ENCODE results near the gene DIO3.

The DIO3 gene

GRCh38 chr14:101561145-101561896, at the start of gene DIO3:
DIO3 (plus strand) TSS chr14:101561495.
- peak; percentile 2 for DNase-seq

GRCh38 chr14:101511620-101512375, 49.5 kb upstream of the DIO3 start:
- no peak for DNase-seq

GRCh38 chr14:101512376-101512695, 49.0 kb upstream of the DIO3 start:
- no peak for DNase-seq

- no peak for DNase-seq
Observed at GRCh38 chr14:101514136-101514535, 47.2 kb upstream of the DIO3 start.

GRCh38 chr14:101516401-101516800, 44.9 kb upstream of the DIO3 start:
- DNase-seq = no peak

DNA sequence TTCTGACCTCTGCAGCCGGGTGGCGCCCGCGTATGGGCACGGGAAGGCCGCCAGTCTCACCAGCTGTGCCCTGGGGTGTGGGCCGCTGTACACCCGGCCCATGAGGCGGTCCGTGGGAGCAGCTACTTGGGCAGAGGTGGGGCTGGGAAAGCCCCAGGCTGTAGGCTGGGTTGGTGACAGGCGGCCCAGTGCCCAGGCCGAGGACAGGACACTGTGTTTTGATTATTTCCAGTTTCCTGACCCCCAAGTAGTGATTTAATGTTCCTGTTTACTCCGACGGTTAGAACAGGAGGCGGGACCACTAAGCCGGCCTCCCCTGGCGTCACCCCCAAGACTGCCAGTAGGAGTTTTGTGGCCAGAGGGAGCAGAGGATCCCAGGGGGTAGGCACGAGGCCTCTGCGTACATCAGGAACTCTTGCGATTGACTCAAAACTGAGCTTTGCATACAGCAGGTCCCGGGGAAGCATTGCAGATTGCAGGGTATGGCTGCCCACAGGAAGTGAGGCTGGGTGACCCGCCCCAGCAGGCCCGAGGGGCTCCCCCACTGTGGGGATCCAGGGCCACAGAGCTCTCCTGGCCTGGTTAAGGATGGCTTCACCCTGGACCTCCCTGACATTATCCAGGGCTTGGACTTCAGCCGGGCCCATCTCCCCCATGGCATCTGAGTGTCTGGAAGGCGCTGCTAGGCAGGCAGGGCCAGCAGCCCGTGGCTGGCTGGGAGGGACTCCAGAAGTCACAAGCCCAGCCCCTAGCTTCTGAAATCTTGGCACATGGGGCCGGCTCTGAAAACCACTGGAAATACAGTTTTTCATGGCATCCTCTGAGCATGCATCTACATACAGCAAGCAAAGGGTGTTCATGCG, 42.5 kb upstream of the DIO3 start:
- DNase-seq = no peak

DNA sequence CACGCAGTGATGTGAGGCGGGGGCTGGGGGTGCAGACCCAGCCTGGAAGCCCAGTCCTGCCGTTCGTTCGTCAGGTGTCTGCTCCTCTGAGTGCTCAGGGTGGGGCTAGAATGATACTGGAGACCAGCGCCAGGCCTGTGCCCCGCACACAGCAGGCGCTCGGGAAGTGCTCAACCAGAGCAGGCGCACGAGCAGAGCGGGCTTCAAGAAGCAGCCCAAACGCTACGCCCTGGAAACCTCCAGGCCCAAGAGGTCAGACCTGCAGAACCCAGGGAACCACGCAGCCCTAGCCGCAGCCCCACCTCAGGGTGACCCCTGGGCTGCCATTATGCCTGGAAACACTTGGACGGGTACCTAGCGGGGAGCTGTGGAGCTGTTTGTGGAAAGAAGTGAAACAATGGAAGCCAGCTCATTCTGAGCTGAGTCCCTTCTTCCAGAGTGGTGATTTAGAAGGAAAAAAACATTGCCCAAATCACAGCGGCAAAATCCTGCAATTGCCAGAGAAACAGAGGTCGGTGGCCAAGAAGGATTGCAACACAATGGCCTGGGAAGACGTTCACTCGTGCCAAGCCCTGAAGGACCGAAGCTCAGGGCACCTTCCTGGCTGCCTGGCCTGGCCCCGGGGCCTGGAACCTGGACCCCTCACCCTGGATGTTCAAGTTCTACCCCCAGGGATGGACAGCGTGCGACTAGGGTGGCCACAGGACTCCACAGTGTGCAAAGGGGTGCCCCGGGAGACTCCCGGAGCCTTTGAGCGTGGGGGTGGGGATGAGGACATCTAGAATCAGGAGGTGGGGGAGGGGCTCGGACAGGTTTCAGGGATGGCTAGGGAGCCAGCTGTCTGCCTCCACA, 40.4 kb upstream of the DIO3 start:
- DNase-seq = no peak

GRCh38 chr14:101521473-101521915, 39.8 kb upstream of the DIO3 start:
- no peak for DNase-seq

- DNase-seq = no peak
Observed at GRCh38 chr14:101521978-101522377, 39.3 kb upstream of the DIO3 start.

DNA sequence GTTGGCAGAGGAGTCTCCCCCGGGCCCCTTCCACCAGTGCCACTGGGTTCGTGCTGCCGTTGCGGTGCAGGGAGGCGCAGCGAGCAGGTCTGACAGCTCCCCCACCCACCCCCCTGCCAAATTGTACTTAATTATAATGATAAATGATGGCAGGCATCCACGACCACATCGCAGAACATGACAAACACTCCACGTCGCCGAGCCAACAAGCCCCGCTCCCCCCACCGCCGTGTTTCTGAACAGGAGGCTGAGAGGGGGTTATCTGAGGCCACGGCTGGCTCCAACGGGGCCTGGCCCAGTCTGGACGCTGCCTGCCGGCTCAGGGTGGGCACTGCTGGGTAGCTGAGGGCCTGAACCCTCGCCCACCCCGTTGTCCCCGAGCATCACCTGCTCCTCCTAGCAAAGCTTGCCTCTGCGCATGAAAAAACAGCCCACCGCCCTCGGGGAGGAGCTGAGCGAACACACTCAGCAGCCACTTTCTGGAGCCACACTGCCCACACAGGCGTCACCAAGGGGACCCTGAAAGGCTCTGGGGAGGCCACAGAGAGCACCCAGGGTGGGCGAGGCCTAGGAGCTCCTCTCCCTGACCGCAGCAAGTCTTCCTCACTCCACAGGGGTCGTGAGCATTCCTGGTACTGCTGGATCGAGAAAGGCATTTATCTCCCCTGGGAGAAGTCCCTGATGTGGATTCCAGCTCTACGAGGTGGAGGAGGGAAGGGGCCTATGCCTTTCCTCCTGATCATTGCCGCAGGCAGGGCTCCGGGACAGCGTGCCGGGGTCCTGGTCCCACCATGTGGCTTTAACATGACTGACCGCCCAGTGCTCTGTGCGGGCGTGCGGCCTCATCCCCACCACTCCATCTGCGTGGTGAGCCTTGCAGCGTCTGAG, 35.4 kb upstream of the DIO3 start:
- DNase-seq = no peak

GRCh38 chr14:101527987-101528386, 33.3 kb upstream of the DIO3 start:
- no peak for DNase-seq

DNA sequence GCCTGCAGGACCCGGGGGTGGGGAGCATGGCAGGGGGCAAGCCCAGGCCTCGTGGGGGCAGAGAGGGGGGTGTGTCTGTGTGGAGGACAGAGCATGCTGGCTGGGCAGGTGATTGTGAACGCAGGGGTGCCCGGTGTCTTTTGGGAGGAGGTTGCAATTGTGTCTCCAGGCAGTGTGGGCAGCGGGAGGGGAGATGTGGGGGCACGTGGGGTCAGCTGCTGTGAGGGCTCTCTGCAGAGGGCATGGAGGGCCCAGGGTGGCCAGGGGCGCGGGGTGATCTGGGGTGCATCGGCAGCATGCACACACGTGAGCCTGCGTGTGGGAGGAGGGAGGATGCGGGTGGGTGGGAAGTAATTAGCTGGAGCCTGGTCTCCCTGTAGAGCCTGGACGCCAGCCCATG, 32.2 kb upstream of the DIO3 start:
- no peak for DNase-seq

DNA sequence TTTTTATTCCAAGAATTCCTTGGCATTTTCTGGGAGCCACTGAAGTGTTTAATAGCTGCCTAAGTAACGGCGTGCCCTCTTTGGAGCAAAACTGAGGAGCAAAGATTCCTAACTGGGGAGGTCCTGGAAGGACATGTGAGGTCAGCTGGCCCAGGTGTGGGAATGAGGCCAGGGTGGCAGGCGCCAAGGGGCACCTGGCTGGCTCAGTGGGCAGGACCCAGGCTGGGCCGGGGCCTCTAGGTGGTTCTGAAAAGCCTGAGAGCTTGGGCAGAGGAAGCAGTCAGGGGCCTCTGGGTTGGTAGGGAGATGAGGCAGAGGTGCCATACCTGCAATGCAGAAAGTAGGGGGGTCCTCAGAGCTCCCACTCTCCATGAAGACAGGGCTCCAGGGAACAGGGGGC, 27.1 kb upstream of the DIO3 start:
- no peak for DNase-seq

GRCh38 chr14:101535232-101535631, 26.1 kb upstream of the DIO3 start:
- DNase-seq = no peak

GRCh38 chr14:101535701-101536207, 25.5 kb upstream of the DIO3 start:
- DNase-seq = no peak

DNA sequence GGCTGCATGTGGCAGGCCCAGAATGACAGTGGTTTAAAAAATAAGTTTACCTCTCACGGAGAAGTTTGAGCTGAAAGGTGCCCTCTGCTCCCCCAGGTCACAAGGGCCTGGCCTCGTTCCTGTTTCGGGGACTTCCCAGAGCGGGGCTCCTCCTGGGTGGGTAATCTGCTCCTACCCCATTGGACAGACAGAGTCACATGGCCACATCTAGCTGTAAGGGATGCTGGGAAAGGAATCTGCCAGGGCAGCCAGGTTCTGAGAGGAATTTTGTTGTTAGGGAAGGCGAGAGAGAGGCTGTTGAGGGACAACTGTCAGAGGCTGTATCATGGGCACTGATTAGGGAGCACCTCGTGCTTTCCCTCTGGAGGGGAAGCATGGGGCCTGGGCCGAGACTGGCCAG, 24.0 kb upstream of the DIO3 start:
- no peak for DNase-seq

GRCh38 chr14:101538878-101539277, 22.4 kb upstream of the DIO3 start:
- no peak for DNase-seq

DNA sequence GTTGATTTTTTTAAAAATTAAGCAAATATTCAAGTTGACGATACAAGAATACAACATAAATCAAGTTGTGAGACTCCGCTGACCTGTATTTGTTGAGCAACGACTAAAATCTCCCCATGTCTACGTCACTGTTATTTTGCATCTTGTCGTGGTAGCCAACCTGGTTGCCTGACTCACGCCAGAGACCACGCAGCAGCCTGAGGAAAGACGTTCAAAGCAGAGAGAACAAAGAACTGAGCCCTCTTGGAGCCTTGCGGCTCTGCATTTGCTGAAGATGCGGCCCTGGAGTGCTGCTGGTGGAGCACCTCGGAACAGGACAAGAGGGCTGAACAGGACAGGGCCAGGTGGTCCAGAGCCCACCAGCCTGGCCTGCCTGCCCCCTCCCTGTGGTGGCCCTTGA, 21.4 kb upstream of the DIO3 start:
- DNase-seq = no peak

DNA sequence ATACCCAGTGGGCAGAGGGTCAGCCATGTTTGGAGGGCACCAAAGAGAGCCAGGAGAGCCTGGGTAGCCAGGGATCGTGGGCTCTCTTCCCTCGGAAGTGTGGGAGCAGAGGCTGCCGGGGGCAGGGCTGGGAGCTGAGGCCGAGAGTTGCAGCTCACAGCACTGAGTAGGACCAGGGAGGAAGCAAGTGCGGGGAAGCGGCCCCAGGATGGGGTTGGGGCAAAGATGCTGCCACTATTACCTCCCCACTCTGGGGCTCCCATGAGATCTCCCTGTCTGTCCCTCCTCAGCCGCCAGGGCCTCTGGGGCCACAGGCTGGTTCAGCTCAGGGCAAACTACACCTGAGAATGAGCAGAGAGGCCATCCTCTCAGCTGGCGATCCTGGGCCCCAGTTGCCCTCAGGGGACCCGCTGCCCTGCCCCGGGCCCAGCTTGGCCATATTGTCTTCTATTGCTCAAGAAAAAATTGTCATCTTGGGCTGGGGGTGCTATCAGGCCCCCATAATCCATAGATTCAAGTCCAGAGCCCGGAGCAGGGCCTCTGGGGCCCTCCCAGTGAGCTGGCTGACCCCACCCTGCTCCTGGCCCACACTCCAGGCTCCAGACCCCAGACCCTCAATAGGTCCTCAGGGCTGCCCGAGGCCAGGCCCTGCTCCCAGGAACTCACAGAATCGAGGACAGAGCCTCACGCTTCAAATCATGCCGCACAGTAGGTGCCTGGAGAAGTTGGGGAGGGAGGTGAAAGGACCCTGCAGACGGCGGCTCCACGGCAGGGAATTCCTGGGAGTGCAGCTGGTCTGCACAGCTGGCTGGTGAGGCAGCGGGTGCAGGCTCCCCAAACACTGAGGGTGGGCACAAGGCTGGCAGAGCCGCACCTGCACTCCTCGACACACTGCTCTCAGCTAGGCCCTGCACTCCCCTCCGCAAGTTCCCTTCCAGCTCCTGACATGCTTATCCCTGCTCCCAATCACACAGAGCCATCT, 20.5 kb upstream of the DIO3 start:
- no peak for DNase-seq

GRCh38 chr14:101542391-101542790, 18.9 kb upstream of the DIO3 start:
- DNase-seq = no peak

All from fibroblast of upper back skin (primary cell).